Esophagus squamous epithelium (tissue), 5 donors: ENCODE measurements around the gene ATRNL1. TPM values are rescaled to one million over a fixed set of nuclear protein-coding genes. Genes with fewer than 3 reads are reported as not detected.

ENCODE experiments used
- DNase-seq: peaks from one replicate; lab custom pipeline; 2025; lab: John Stamatoyannopoulos, UW
- H3K27ac ChIP-seq, 4 donors: fragments of 200-600 bp; sonication (generic); one replicate each; pipeline ENCODE4 v1.5.1; 2016 to 2019; ENCODE audit warnings: mild to moderate bottlenecking in 1 of 4
- H3K27me3 ChIP-seq, 4 donors: fragments of 200-600 bp; sonication (generic); 1 replicate in 3 of 4; 2 replicates in 1 of 4; pipeline versions ENCODE4 v1.5.1 to v1.6.0; 2017 to 2021; ENCODE audit warnings: antibody characterized with exemption in 1 of 4
- H3K36me3 ChIP-seq, 3 donors: fragments of 200-600 bp; sonication (generic); one replicate each; pipeline ENCODE4 v1.5.1; 2016 to 2019
- H3K4me1 ChIP-seq, 3 donors: fragments of 200-600 bp; sonication (generic); one replicate each; pipeline ENCODE4 v1.5.1; 2017 to 2019
- H3K4me3 ChIP-seq, 4 donors: fragments of 200-600 bp; sonication (generic); 1 replicate in 3 of 4; 2 replicates in 1 of 4; pipeline ENCODE4 v1.5.1; 2016 to 2019; ENCODE audit warnings: mild to moderate bottlenecking in 2 of 4, moderate library complexity in 1 of 4
- H3K9me3 ChIP-seq, 3 donors: fragments of 200-600 bp; sonication (generic); one replicate each; pipeline ENCODE4 v1.5.1; 2016 to 2019
- CTCF ChIP-seq, 6 experiments: fragments of 450-650 bp in 4 of 6; fragments of 200-600 bp in 2 of 6; sonication (generic) in 2 of 6; IDR thresholded peaks; one replicate each; pipeline ENCODE4 v1.5.1; 2016 to 2019; ENCODE audit warnings: antibody characterized with exemption in 6 of 6, mild to moderate bottlenecking in 4 of 6, moderate library complexity in 4 of 6
- POLR2A ChIP-seq, 4 donors: fragments of 450-650 bp; IDR thresholded peaks; one replicate each; pipeline ENCODE4 v1.6.1; 2017; ENCODE audit warnings: antibody characterized with exemption in 4 of 4, mild to moderate bottlenecking in 4 of 4, moderate library complexity in 3 of 4
- WGBS, 2 donors: methylation state at CpG; one replicate each; pipeline ENCODE4 v1.1.5; 2018; 5-methylcytosine and 5-hydroxymethylcytosine counted together
- intact Hi-C: fragments of 100-400 bp; cut with DNase I; formaldehyde crosslinking; loops from one replicate; pipeline ENCODE4 v1.15.0; 2022
- total RNA-seq, 4 donors: library from RNA; depleted of rRNA; stranded (reverse); fragments of >200 nt; gene quantifications; one replicate each; pipeline ENCODE4 v1.1.0, GENCODE V29; 2016
- donor health status: DM: yes; HTN: yes; CAD: no.

The ATRNL1 gene
- total RNA-seq, 4 donors from 2014 or later = 0.64 to 15.1 (median 2.6) TPM

DNA sequence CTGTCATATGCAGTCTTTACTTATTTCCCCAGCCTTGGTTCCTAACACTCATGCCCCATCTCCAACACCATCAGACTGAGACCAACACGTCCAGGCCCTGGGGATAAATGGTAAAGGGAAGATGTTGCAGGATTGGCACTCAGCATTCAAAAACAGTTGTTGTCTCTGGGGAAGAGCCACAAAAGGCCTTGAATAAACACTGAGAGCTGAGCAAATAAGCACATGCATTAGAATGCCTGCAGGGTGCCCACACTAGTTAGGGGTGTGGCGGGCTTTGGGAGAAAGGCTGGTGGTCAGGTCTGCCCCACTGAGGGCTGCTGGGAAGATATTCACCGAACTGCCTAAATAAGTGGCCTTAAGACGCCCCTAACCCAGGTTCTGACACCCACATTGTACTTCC, 788.9 kb downstream of the ATRNL1 start:
- no peaks in the 10 kb centered on the region for H3K36me3 ChIP-seq
- DNase-seq = no peak
- TF ChIP-seq CTCF (IDR thresholded peaks at IDR 0.05) (no peak), POLR2A (IDR thresholded peaks at IDR 0.05) (no peak)
- H3K9me3 ChIP-seq = no peaks in the 10 kb centered on the region
- H3K4me1 ChIP-seq = no peaks in the 10 kb centered on the region
- H3K4me3 ChIP-seq = no peak overlapping the region
- H3K27ac ChIP-seq = no peak overlapping the region
- no peaks in the 10 kb centered on the region for H3K27me3 ChIP-seq
- intact Hi-C loops = no loop called here
- 68 to 78% methylated on average over 4 of the region's 4 CpGs for WGBS, 2 donors

DNA sequence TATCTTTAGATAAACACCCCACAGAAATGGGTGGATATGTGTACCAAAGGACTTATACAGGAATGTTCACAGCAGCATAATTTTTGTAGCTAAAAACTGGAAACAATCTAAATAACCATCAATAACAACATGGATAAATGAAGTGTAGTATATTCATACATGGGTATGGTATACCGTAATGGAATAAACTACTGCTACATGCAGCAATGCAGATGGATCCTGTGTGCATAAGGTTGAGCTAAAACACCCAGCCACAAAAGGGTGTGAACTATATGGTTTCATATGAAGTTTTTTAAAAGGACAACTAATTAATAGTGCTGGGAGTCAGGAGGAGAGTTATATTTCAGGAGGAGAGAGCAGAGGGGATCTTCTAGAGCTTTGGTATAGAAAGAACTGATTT, 790.2 kb downstream of the ATRNL1 start:
- TF ChIP-seq CTCF (IDR thresholded peaks at IDR 0.05) (no peak), POLR2A (IDR thresholded peaks at IDR 0.05) (no peak)
- WGBS, 2 donors = 80 to 81% methylated on average over 1 of the region's 1 CpG

DNA sequence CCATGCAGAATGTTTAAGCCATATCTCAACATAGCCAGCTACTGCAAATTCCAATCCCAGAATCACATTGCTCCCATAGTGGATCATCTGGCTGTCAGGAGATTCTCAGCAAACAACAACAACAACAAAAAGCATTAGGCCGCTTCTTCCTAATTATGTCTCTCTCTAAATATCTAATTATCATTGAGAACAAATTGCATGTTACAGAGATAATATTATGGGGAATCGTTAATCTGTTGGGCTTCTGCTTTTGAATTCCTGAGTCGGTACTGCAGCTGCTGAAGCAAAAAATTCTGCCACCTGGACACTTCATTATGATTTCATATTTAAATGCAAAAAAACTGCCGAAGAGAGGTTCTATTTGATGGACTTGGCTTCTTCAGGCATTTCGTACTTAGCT, 791.2 kb downstream of the ATRNL1 start:
- intact Hi-C loops = no loop called here
- Histone ChIP-seq H3K27ac (no peak overlapping the region), H3K4me1 (no peaks in the 10 kb centered on the region), H3K27me3 (no peaks in the 10 kb centered on the region), H3K4me3 (no peak overlapping the region), H3K9me3 (no peaks in the 10 kb centered on the region), H3K36me3 (no peaks in the 10 kb centered on the region)
- TF ChIP-seq CTCF (IDR thresholded peaks at IDR 0.05) = no peak
- no peak for TF ChIP-seq POLR2A (IDR thresholded peaks at IDR 0.05)
- WGBS, 2 donors = 86 to 88% methylated on average over 5 of the region's 5 CpGs
- DNase-seq = no peak

More for the DNA sequence above, 790.2 kb downstream of the ATRNL1 start:
- Histone ChIP-seq H3K36me3 (no peaks in the 10 kb centered on the region), H3K27me3 (no peaks in the 10 kb centered on the region), H3K9me3 (no peaks in the 10 kb centered on the region), H3K4me3 (no peak overlapping the region), H3K4me1 (no peaks in the 10 kb centered on the region), H3K27ac (no peak overlapping the region)
- DNase-seq = no peak
- intact Hi-C loops = no loop called here

DNA sequence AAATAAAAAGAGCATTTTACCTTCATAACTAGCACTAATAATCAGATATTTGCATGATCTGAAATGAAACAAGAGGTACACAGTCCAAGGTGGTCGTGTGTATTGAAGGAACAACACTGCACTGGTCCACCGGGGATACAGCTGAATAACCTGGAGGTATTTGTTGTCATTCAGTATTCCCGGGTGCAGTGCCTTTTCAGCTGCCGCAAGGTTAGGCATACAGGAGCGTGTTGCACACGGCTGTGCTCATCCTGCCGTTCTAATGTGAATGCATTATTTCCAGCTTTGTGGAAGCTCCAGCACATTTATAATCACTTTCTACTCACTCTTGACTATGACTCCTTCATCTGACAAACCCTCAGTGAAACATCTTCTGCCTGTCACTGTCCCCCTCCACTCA, 802.0 kb downstream of the ATRNL1 start:
- no peak overlapping the region for H3K4me3 ChIP-seq
- no peaks in the 10 kb centered on the region for H3K36me3 ChIP-seq
- 77 to 78% methylated on average over 7 of the region's 7 CpGs for WGBS, 2 donors
- no peaks in the 10 kb centered on the region for H3K27me3 ChIP-seq
- no peak for TF ChIP-seq POLR2A (IDR thresholded peaks at IDR 0.05)
- TF ChIP-seq CTCF (IDR thresholded peaks at IDR 0.05) = no peak
- H3K4me1 ChIP-seq = no peaks in the 10 kb centered on the region
- no peaks in the 10 kb centered on the region for H3K9me3 ChIP-seq
- no peak overlapping the region for H3K27ac ChIP-seq
- intact Hi-C loops = no loop called here
- no peak for DNase-seq

DNA sequence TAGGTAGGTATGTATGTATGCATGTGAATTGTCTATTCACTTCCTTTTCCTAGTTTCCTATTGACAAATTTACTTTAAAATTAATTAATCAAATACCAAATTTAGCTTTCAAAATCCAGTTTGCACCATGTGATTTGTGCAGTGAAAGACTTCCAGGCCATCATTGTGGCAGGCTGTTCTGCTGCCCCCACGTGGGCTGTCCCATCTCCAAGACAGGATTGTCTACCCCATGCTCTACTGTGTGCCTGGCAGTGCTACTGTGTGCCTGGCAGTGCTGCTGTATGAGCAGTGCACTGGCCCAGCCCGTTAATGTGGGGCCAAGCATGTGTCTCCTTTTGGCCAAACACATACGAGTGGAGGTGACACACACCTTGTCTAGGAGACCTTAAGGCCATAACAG, 805.1 kb downstream of the ATRNL1 start:
- 68 to 70% methylated on average over 3 of the region's 3 CpGs for WGBS, 2 donors
- intact Hi-C loops = no loop called here
- no peak for DNase-seq
- no peaks in the 10 kb centered on the region for H3K27me3 ChIP-seq
- H3K36me3 ChIP-seq = no peaks in the 10 kb centered on the region
- no peak overlapping the region for H3K4me3 ChIP-seq
- H3K9me3 ChIP-seq = no peaks in the 10 kb centered on the region
- no peak for TF ChIP-seq CTCF (IDR thresholded peaks at IDR 0.05)
- no peak for TF ChIP-seq POLR2A (IDR thresholded peaks at IDR 0.05)
- H3K4me1 ChIP-seq = no peaks in the 10 kb centered on the region
- no peak overlapping the region for H3K27ac ChIP-seq
